ENCODE results near the gene CD38.

CD38 gene

GRCh38 chr4:15864651-15865566 is 86.8 kb downstream of the CD38 start:
- no peak overlapping the region for H4K91ac ChIP-seq (ENCODE audit: low read depth, low read length, poor library complexity)
- H3K79me1 ChIP-seq (ENCODE audit: low read depth, low read length) = no peaks in the 10 kb centered on the region
- H3K9ac ChIP-seq (ENCODE audit: low read depth, low read length, poor library complexity) = no peak overlapping the region
- H3K27me3 ChIP-seq (ENCODE audit: control insufficient read depth in 3 of 3, insufficient read depth in 3 of 3, low read depth in 1 of 3, low read length in 3 of 3) = no peaks in the 10 kb centered on the region
- H2BK120ac ChIP-seq (ENCODE audit: low read depth, low read length) = no peak overlapping the region
- H2BK12ac ChIP-seq (ENCODE audit: low read length) = no peak overlapping the region
- H2AFZ ChIP-seq (ENCODE audit: low read length) = no peak overlapping the region
- no peaks in the 10 kb centered on the region for H3K9me3 ChIP-seq (replicated peaks in 1 of 2; ENCODE audit: control insufficient read depth in 2 of 2, insufficient read depth in 1 of 2, low read depth in 1 of 2, low read length in 2 of 2)
- H2BK15ac ChIP-seq (ENCODE audit: low read length) = no peak overlapping the region
- H3K4me3 ChIP-seq (ENCODE audit: low read length in 2 of 2) = no peak overlapping the region
- no peak overlapping the region for H2BK5ac ChIP-seq (ENCODE audit: low read length)
- no peak overlapping the region for H3K4me2 ChIP-seq (ENCODE audit: insufficient read depth, low read length, poor library complexity, severe bottlenecking)
- H3K4me1 ChIP-seq (ENCODE audit: control insufficient read depth in 2 of 2, insufficient read depth in 1 of 2, low read depth in 1 of 2, low read length in 2 of 2) = no peaks in the 10 kb centered on the region
- WGBS, 2 donors (ENCODE audit: extremely low coverage in 2 of 2, insufficient read length in 2 of 2, insufficient replicate concordance in 1 of 2) = no CpG with 5 or more reads among the region's 2 CpGs
- H3K18ac ChIP-seq (ENCODE audit: low read length) = no peak overlapping the region
- no peak for DNase-seq (ENCODE audit: low spot score)
- no peak overlapping the region for H2AK5ac ChIP-seq (ENCODE audit: low read depth, low read length)
- no peak overlapping the region for H3K27ac ChIP-seq (replicated peaks; ENCODE audit: low read length)
- no peaks in the 10 kb centered on the region for H3K36me3 ChIP-seq (replicated peaks in 1 of 2; ENCODE audit: control insufficient read depth in 2 of 2, insufficient read depth in 2 of 2, low read length in 2 of 2)
- no peak overlapping the region for H3K23ac ChIP-seq (ENCODE audit: low read depth, low read length, poor library complexity)
- H3K14ac ChIP-seq (ENCODE audit: low read length) = no peak overlapping the region
- H4K8ac ChIP-seq (ENCODE audit: low read depth, low read length) = no peak overlapping the region
- H3K4ac ChIP-seq (ENCODE audit: low read length) = no peak overlapping the region

- no peak overlapping the region for H4K8ac ChIP-seq (ENCODE audit: low read depth, low read length)
Observed at GRCh38 chr4:15868111-15868510, 90.0 kb downstream of the CD38 start.

GRCh38 chr4:15868826-15869413 is 90.8 kb downstream of the CD38 start:
- no peak overlapping the region for H2BK15ac ChIP-seq (ENCODE audit: low read length)
- no peak overlapping the region for H2AFZ ChIP-seq (ENCODE audit: low read length)
- H3K14ac ChIP-seq (ENCODE audit: low read length) = no peak overlapping the region
- DNase-seq (ENCODE audit: low spot score) = no peak
- H3K4me1 ChIP-seq (ENCODE audit: control insufficient read depth in 2 of 2, insufficient read depth in 1 of 2, low read depth in 1 of 2, low read length in 2 of 2) = no peaks in the 10 kb centered on the region
- no peak overlapping the region for H2BK12ac ChIP-seq (ENCODE audit: low read length)
- H3K4me2 ChIP-seq (ENCODE audit: insufficient read depth, low read length, poor library complexity, severe bottlenecking) = no peak overlapping the region
- H3K79me1 ChIP-seq (ENCODE audit: low read depth, low read length) = no peaks in the 10 kb centered on the region
- H3K27me3 ChIP-seq (ENCODE audit: control insufficient read depth in 3 of 3, insufficient read depth in 3 of 3, low read depth in 1 of 3, low read length in 3 of 3) = no peaks in the 10 kb centered on the region
- no peak overlapping the region for H2BK120ac ChIP-seq (ENCODE audit: low read depth, low read length)
- no peak overlapping the region for H2BK5ac ChIP-seq (ENCODE audit: low read length)
- no peak overlapping the region for H3K4me3 ChIP-seq (ENCODE audit: low read length in 2 of 2)
- no peaks in the 10 kb centered on the region for H3K36me3 ChIP-seq (replicated peaks in 1 of 2; ENCODE audit: control insufficient read depth in 2 of 2, insufficient read depth in 2 of 2, low read length in 2 of 2)
- no peak overlapping the region for H3K23ac ChIP-seq (ENCODE audit: low read depth, low read length, poor library complexity)
- WGBS, 2 donors (ENCODE audit: extremely low coverage in 2 of 2, insufficient read length in 2 of 2, insufficient replicate concordance in 1 of 2) = no CpG with 5 or more reads among the region's 4 CpGs
- H3K9ac ChIP-seq (ENCODE audit: low read depth, low read length, poor library complexity) = no peak overlapping the region
- H4K91ac ChIP-seq (ENCODE audit: low read depth, low read length, poor library complexity) = no peak overlapping the region
- H2AK5ac ChIP-seq (ENCODE audit: low read depth, low read length) = no peak overlapping the region
- no peak overlapping the region for H3K18ac ChIP-seq (ENCODE audit: low read length)
- H3K27ac ChIP-seq (replicated peaks; ENCODE audit: low read length) = no peak overlapping the region
- H3K4ac ChIP-seq (ENCODE audit: low read length) = no peak overlapping the region
- no peak overlapping the region for H4K8ac ChIP-seq (ENCODE audit: low read depth, low read length)
- H3K9me3 ChIP-seq (replicated peaks in 1 of 2; ENCODE audit: control insufficient read depth in 2 of 2, insufficient read depth in 1 of 2, low read depth in 1 of 2, low read length in 2 of 2) = no peaks in the 10 kb centered on the region

More at GRCh38 chr4:15868111-15868510, 90.0 kb downstream of the CD38 start:
- Histone ChIP-seq H3K18ac (ENCODE audit: low read length) (no peak overlapping the region), H3K23ac (ENCODE audit: low read depth, low read length, poor library complexity) (no peak overlapping the region), H3K4ac (ENCODE audit: low read length) (no peak overlapping the region), H3K36me3 (replicated peaks in 1 of 2; ENCODE audit: control insufficient read depth in 2 of 2, insufficient read depth in 2 of 2, low read length in 2 of 2) (no peaks in the 10 kb centered on the region), H2BK5ac (ENCODE audit: low read length) (no peak overlapping the region), H4K91ac (ENCODE audit: low read depth, low read length, poor library complexity) (no peak overlapping the region), H2BK15ac (ENCODE audit: low read length) (no peak overlapping the region), H2AFZ (ENCODE audit: low read length) (no peak overlapping the region), H3K9ac (ENCODE audit: low read depth, low read length, poor library complexity) (no peak overlapping the region), H3K4me2 (ENCODE audit: insufficient read depth, low read length, poor library complexity, severe bottlenecking) (no peak overlapping the region), H3K9me3 (replicated peaks in 1 of 2; ENCODE audit: control insufficient read depth in 2 of 2, insufficient read depth in 1 of 2, low read depth in 1 of 2, low read length in 2 of 2) (no peaks in the 10 kb centered on the region), H2AK5ac (ENCODE audit: low read depth, low read length) (no peak overlapping the region), H3K4me3 (ENCODE audit: low read length in 2 of 2) (no peak overlapping the region), H2BK12ac (ENCODE audit: low read length) (no peak overlapping the region), H2BK120ac (ENCODE audit: low read depth, low read length) (no peak overlapping the region), H3K27me3 (ENCODE audit: control insufficient read depth in 3 of 3, insufficient read depth in 3 of 3, low read depth in 1 of 3, low read length in 3 of 3) (no peaks in the 10 kb centered on the region), H3K14ac (ENCODE audit: low read length) (no peak overlapping the region), H3K79me1 (ENCODE audit: low read depth, low read length) (no peaks in the 10 kb centered on the region), H3K27ac (replicated peaks; ENCODE audit: low read length) (no peak overlapping the region), H3K4me1 (ENCODE audit: control insufficient read depth in 2 of 2, insufficient read depth in 1 of 2, low read depth in 1 of 2, low read length in 2 of 2) (no peaks in the 10 kb centered on the region)
- WGBS, 2 donors (ENCODE audit: extremely low coverage in 2 of 2, insufficient read length in 2 of 2, insufficient replicate concordance in 1 of 2) = no CpG with 5 or more reads among the region's 3 CpGs
- DNase-seq (ENCODE audit: low spot score) = no peak

GRCh38 chr4:15870079-15870478 is 92.0 kb downstream of the CD38 start:
- H3K9ac ChIP-seq (ENCODE audit: low read depth, low read length, poor library complexity) = no peak overlapping the region
- H3K9me3 ChIP-seq (replicated peaks in 1 of 2; ENCODE audit: control insufficient read depth in 2 of 2, insufficient read depth in 1 of 2, low read depth in 1 of 2, low read length in 2 of 2) = no peaks in the 10 kb centered on the region
- no peak overlapping the region for H3K14ac ChIP-seq (ENCODE audit: low read length)
- no peaks in the 10 kb centered on the region for H3K4me1 ChIP-seq (ENCODE audit: control insufficient read depth in 2 of 2, insufficient read depth in 1 of 2, low read depth in 1 of 2, low read length in 2 of 2)
- WGBS, 2 donors (ENCODE audit: extremely low coverage in 2 of 2, insufficient read length in 2 of 2, insufficient replicate concordance in 1 of 2) = no CpG with 5 or more reads among the region's 7 CpGs
- no peak overlapping the region for H2BK12ac ChIP-seq (ENCODE audit: low read length)
- no peak overlapping the region for H3K4me3 ChIP-seq (ENCODE audit: low read length in 2 of 2)
- H4K8ac ChIP-seq (ENCODE audit: low read depth, low read length) = no peak overlapping the region
- H3K27ac ChIP-seq (replicated peaks; ENCODE audit: low read length) = no peak overlapping the region
- H3K4ac ChIP-seq (ENCODE audit: low read length) = no peak overlapping the region
- no peaks in the 10 kb centered on the region for H3K27me3 ChIP-seq (ENCODE audit: control insufficient read depth in 3 of 3, insufficient read depth in 3 of 3, low read depth in 1 of 3, low read length in 3 of 3)
- no peak overlapping the region for H3K18ac ChIP-seq (ENCODE audit: low read length)
- no peak overlapping the region for H2AK5ac ChIP-seq (ENCODE audit: low read depth, low read length)
- no peak overlapping the region for H2AFZ ChIP-seq (ENCODE audit: low read length)
- H2BK5ac ChIP-seq (ENCODE audit: low read length) = no peak overlapping the region
- H3K4me2 ChIP-seq (ENCODE audit: insufficient read depth, low read length, poor library complexity, severe bottlenecking) = no peak overlapping the region
- H3K36me3 ChIP-seq (replicated peaks in 1 of 2; ENCODE audit: control insufficient read depth in 2 of 2, insufficient read depth in 2 of 2, low read length in 2 of 2) = no peaks in the 10 kb centered on the region
- H3K79me1 ChIP-seq (ENCODE audit: low read depth, low read length) = no peaks in the 10 kb centered on the region
- no peak overlapping the region for H3K23ac ChIP-seq (ENCODE audit: low read depth, low read length, poor library complexity)
- no peak overlapping the region for H2BK120ac ChIP-seq (ENCODE audit: low read depth, low read length)
- no peak for DNase-seq (ENCODE audit: low spot score)
- no peak overlapping the region for H4K91ac ChIP-seq (ENCODE audit: low read depth, low read length, poor library complexity)
- H2BK15ac ChIP-seq (ENCODE audit: low read length) = no peak overlapping the region
